GM18499 (cell line): ENCODE results near the gene MELTF.

Experiments used
- ATAC-seq: cut with Tn5 transposase; IDR thresholded peaks from one replicate; pipeline ENCODE4 v1.9.1; 2021; ENCODE audit warnings: moderate number of reproducible peaks; ENCODE audit not compliant: insufficient read depth, unreplicated experiment

Gene MELTF

DNA sequence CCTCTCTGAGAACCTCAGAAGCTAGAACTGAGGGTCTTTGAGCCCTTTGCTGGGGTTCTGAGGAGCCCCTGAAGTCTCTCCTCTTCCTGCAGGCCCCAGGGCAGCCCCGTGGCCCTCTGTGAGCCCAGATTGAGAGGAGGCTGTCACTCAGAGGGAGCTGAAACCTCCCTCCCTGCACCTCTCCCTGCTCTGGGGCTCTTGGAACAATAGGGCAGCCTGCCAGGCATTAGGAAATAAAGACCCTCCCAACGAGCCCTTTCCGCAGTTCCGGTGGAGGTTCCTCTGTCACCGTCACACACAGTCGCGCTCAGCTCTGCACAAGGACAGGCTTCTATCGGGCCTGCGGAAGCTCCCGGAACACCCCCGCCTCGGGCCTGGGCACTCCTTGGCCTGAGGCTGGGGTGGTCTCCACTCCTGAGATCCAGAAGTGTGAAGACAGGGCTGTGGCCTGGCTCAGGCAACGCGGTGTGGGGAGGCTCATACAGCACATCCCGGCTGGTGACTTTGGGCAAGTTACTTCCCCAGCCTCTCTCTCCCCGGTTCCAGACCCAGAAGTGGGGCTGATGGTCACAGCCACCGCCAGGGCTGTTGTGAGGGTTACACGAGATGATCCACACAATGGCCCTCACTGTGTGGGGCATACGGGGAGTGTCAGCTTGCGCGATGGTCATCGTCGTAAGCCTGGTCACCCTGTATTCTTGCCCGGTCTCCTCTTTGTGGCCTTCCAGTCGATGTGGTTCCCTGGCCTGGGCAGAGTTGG lies 17.7 kb downstream of the MELTF start:
- no peak for ATAC-seq

- ATAC-seq = no peak
Measured at GRCh38 chr3:197010556-197011351, 18.9 kb downstream of the MELTF start.

DNA sequence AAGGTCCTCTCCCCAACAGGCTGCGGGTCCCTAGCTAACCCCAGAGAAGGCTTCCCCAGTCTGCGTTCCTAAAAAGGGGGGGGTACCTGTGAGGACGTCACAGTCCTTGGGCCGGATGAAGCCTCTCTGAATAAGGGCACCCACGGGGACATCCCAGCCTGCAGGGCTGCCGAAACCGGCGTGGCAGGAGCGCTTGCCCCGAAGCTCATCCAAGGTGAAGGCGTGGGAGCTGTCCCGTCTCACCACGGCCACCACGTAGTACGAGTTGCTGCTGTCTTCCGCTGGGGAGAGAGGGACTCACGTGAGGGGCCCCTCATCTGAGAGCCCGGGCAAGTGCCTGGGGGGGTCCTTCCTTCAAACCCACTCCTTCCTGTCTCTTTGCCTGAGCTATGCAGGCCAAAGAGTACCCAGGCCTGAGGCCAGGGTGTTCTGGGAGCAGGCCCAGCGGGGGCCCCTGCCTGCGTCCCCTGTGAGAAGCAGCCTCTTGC lies 20.0 kb downstream of the MELTF start:
- no peak for ATAC-seq

- ATAC-seq = no peak
Measured at GRCh38 chr3:197008436-197009209, 21.0 kb downstream of the MELTF start.

DNA sequence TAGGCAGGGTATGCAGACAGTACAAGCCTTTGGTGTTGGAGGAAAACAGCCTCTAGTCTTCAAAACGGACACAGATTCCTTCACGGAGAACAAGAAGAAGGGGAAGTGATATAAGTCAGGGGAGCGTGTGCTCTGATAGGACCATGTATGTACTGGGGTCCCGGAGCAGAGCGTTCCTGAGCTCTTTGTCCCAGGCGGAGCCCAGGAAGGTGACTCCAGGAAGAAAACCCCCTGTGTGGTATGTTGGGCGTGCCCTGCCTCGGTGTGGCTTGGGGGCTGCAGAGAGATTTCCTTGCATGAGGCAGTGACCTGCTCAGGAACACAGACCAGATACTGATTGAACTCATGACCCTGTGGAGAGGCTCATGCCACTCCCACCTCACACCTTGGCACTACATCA lies 21.7 kb downstream of the MELTF start:
- no peak for ATAC-seq

GRCh38 chr3:197007296-197007940 lies 22.2 kb downstream of the MELTF start:
- ATAC-seq = no peak

- no peak for ATAC-seq
Measured at GRCh38 chr3:197006860-197007259, 22.8 kb downstream of the MELTF start.

- no peak for ATAC-seq
Measured at GRCh38 chr3:197006446-197006845, 23.2 kb downstream of the MELTF start.

GRCh38 chr3:197003461-197004385 lies 25.9 kb downstream of the MELTF start:
- ATAC-seq = no peak

GRCh38 chr3:197002701-197003454 lies 26.7 kb downstream of the MELTF start:
- no peak for ATAC-seq

DNA sequence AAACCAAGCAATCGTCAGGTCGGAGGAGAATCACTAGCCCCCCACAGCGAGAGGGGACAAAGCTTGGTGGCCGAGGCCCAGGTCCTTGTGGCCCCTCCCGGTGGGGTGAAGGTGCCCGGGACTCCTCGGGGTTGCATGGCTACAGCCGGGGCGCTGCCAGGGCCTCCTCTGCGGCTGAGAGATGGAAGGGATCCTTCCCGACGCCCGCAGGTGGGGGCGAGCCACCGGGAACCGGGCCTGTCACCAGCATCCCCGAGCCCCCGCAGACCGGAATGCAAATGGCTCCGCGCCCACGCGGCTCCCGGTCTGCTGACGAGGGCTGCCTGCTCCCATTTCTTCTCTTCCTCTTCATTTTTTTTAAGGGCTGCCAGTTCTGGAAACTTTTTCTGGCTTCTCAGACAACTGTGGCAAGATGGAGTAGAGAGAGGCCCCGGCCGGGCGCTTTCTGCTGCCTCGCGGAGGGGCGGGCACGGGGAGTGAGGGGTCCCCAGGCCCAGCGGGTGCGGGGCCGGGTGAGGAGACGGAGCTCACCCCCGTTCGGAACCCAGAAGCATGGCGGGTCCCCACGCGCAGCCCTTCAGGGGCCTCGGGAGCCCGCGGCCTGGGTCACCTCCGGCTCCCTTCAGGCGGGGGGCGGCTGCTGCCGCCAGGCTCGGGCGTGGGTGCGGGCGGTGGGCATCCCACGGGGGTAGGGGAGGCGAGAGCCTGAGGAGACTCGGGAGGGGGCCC lies 27.5 kb downstream of the MELTF start:
- ATAC-seq = no peak

DNA sequence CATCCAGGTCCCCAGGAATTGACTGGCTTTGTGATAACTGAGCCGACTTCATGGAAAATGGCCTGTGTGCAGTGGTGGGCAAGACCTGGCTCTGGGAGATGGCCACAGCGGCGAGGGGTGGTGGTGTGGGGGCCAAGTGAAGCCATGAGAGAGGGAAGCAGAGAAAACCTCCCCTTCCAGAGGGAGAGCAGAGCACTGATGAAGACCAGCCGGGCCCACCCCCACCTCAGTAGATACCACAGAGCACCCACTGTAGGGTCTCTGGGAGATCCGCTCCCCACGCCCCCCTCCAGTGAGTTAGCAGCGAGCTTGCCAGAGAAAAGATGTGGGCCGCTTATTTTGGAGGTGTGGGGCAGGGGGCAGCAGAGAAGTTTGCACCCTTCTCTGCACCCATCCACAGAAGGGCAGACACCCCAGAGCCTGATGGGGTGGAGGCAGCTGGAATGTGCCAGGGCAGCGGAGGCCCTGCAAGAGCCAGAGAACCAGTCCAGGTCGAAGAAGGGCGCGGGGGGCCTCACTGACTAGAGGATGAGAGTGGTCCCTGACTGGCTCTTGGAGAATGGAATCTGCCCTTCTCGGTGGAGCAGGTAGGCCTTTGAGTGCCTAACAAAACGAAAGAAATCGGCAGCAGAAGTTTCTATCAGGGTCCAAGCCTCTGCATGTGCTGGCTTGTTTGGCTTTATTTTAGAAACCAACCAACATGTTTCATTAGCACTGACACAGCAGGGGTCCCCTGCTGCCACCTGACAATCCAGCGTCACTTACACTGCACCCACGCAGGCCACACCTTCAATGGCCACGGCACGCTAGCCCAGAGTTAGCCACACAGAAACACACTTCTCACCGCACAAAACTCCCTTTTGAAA lies 28.3 kb downstream of the MELTF start:
- no peak for ATAC-seq

DNA sequence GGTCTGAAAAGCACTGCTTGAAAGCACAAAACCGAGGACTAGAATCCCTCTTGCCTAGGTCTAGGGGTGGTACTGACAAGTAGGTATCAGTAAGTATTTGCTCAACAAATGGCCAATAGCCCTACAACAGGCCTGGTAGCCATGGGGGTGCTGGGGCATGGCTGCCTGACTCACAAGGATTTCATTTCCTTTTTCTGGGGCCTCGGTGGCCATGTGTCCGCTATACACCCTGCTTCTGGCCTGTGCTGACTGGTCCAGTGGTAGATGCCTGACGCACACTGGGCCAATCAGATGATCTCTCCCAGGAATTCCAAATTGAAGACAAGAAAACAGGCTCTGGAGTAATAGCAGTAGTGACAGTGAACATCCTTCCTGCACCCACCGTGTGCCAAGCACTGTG lies 29.4 kb downstream of the MELTF start:
- ATAC-seq = no peak

- ATAC-seq = no peak
Measured at GRCh38 chr3:196998966-196999760, 30.5 kb downstream of the MELTF start.

DNA sequence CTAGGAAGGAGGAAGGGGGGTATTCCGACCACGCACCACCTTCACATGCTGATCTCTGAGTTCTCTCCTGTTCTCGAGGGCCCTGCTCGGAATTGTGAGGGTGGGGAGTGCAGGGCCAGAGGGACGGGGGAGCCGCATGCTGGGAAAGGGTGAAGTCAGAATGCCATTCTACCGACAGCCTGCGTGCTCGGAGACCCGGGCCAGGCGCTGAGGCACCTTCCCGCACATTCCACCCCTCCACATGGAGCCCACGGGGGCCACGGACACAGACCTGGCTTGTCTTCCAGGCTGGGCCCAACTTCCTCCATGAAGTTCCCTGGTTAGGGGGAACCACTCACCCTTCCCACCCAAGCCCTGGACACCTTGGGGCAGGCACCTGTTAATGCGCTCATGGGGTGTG lies 32.3 kb downstream of the MELTF start:
- no peak for ATAC-seq
